Neural crest cell (in vitro differentiated cells): Measurements from ENCODE around the gene INSL3. TPM values are rescaled to one million over a fixed set of nuclear protein-coding genes. Genes with fewer than 3 reads are reported as not detected.
A peak's percentile ranks its signal among the peaks of the same experiment; 100 is the strongest.
"Not testable (repeated sequence)": the region's sequence is repeated elsewhere in the genome, so short reads cannot be mapped to it uniquely, and the experiment has no call there.

Experiments
- DNase-seq: peaks from one replicate; pipeline ENCODE4 v3.0.0; 2021; ENCODE audit warnings: low read depth, mixed read lengths, low spot score
- H3K27ac Mint-ChIP-seq: one replicate; pipeline ENCODE4 v1.8.0; 2021; ENCODE audit warnings: mild to moderate bottlenecking, mixed read lengths; ENCODE audit not compliant: unreplicated experiment
- H3K27me3 Mint-ChIP-seq: 2 replicates; pipeline ENCODE4 v1.8.0; 2021; ENCODE audit warnings: low read depth, mild to moderate bottlenecking, mixed read lengths
- H3K36me3 Mint-ChIP-seq: 2 replicates; pipeline ENCODE4 v1.8.0; 2021; ENCODE audit warnings: low read depth, mild to moderate bottlenecking, mixed read lengths
- H3K4me1 Mint-ChIP-seq: 2 replicates; pipeline ENCODE4 v1.8.0; 2021; ENCODE audit warnings: mixed read lengths
- H3K4me3 Mint-ChIP-seq: one replicate; pipeline ENCODE4 v1.8.0; 2021; ENCODE audit warnings: mild to moderate bottlenecking, mixed read lengths
- H3K9me3 Mint-ChIP-seq: 2 replicates; pipeline ENCODE4 v1.8.0; 2021; ENCODE audit warnings: mixed read lengths
- total RNA-seq: library from RNA; stranded (reverse); gene quantifications from 2 replicates; pipeline ENCODE4 v1.2.1, GENCODE V29; 2021
- TF ChIP-seq, protein P1 (sequence below): fragments of 200-600 bp; sonication (generic); conservative IDR thresholded peaks from 2 replicates; pipeline ENCODE4 v1.5.0; 2021; ENCODE audit warnings: antibody characterized with exemption, mild to moderate bottlenecking

The INSL3 gene
- total RNA-seq, 1 donor from 2014 or later = not detected

- no peaks in the 10 kb centered on the region for H3K9me3 Mint-ChIP-seq
- no peaks in the 10 kb centered on the region for H3K36me3 Mint-ChIP-seq
- no peak overlapping the region for H3K27ac Mint-ChIP-seq
- TF ChIP-seq, protein P1, sequence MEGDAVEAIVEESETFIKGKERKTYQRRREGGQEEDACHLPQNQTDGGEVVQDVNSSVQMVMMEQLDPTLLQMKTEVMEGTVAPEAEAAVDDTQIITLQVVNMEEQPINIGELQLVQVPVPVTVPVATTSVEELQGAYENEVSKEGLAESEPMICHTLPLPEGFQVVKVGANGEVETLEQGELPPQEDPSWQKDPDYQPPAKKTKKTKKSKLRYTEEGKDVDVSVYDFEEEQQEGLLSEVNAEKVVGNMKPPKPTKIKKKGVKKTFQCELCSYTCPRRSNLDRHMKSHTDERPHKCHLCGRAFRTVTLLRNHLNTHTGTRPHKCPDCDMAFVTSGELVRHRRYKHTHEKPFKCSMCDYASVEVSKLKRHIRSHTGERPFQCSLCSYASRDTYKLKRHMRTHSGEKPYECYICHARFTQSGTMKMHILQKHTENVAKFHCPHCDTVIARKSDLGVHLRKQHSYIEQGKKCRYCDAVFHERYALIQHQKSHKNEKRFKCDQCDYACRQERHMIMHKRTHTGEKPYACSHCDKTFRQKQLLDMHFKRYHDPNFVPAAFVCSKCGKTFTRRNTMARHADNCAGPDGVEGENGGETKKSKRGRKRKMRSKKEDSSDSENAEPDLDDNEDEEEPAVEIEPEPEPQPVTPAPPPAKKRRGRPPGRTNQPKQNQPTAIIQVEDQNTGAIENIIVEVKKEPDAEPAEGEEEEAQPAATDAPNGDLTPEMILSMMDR = no peak
- peaks cover 50% of the 10 kb centered on the region for H3K27me3 Mint-ChIP-seq
- DNase-seq = no peak
- H3K4me3 Mint-ChIP-seq = no peak overlapping the region
- peaks cover 5% of the 10 kb centered on the region for H3K4me1 Mint-ChIP-seq
Measured at GRCh38 chr19:17790059-17790780, 31.1 kb downstream of the INSL3 start.

DNA sequence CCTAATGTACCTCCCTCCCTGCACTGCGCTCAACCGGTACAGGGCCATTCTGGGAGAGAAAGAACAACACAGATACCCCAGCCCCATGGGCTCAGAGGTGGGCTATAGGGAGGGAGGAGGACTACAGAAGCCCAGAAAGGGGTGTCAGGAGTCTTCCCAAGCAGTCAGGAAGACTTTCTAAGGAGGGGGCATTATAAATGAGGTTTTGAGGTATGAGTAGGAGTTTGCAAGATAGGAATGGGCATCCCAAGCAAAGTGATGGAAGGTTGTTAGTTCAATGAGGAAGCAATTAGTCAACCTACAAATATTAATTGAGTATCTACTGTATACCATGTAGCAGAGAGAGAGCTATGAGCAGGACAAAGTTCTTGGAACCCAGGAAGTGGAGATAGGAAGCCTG lies 32.7 kb downstream of the INSL3 start:
- no peak for DNase-seq
- TF ChIP-seq, protein P1 = no peak
- no peak overlapping the region for H3K27ac Mint-ChIP-seq
- H3K9me3 Mint-ChIP-seq = no peaks in the 10 kb centered on the region
- H3K4me3 Mint-ChIP-seq = no peak overlapping the region
- H3K4me1 Mint-ChIP-seq = peaks cover 11% of the 10 kb centered on the region
- H3K27me3 Mint-ChIP-seq = peaks cover 34% of the 10 kb centered on the region
- no peaks in the 10 kb centered on the region for H3K36me3 Mint-ChIP-seq

DNA sequence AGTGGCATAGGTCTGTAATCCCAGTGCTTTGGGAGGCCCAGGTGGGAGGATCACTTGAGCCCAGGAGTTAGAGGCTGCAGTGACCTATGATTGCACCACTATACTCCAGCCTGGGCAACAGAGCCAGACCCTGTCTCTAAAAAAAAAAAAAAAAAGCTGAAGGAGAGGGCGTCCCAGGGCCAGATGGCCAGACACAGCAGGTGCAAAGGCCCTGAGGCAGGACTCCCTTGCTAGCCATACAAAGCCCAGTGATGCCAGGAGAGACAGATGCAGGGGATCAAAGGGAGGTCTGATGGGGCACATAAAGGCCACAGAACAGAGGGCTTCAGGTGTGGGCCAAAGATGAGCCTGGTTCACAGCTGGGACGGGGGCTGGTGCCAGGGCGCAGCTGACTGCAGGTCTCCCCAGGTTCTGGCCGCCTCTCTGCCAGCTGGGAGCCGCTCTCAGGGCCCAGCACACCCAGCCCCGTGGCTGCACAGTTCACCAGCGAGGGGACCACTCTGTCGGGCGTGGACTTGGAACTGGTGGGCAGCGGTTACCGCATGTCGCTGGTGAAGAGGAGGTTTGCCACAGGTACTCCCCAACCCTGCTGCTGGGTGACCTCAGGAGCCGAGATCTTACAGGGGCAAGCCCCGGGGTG lies 33.9 kb downstream of the INSL3 start:
- no peak for DNase-seq
- TF ChIP-seq, protein P1 = no peak
- Mint-ChIP-seq H3K27ac (no peak overlapping the region), H3K4me1 (peaks cover 11% of the 10 kb centered on the region), H3K27me3 (peaks cover 23% of the 10 kb centered on the region), H3K4me3 (no peak overlapping the region), H3K9me3 (no peaks in the 10 kb centered on the region), H3K36me3 (no peaks in the 10 kb centered on the region)

DNA sequence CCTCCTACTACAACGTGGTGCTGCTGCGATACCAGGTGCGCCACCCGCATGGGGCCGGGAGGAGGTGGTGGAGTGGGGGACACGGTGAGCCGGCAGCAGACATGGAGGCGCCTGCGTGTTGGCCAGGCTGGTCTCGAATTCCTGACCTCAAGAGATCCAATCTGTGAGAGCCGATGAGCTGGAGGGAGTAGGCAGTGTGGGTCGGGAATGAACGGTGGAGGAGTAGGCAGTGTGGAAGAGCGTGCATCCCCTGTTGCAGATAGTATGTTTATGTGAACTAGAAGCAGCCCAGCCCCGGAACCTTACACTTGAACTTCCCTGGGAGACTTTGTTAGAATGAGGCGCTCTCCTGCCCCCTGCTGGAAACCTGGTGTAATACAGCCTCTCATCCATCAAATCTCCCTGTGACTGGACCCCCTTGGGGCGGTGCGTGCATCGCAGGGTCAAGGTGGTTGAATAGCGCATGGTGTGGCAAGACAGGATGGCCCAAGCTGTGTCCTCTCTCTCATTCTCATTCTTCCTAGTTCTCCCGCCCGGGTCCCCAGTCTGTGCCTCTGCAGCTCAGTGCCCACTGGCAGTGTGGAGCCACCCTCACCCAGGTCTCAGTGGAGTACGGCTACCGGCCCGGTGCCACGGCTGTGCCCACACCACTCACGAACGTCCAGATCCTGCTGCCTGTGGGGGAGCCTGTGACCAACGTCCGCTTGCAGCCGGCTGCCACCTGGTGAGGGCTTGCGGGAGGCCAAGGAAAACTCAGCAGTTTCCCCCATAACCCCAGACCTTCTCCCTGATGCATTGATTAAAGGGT lies 36.9 kb downstream of the INSL3 start:
- Mint-ChIP-seq H3K27ac (no peak overlapping the region), H3K9me3 (no peaks in the 10 kb centered on the region), H3K27me3 (peaks cover 9% of the 10 kb centered on the region), H3K4me3 (peak overlapping the region; percentile 5), H3K4me1 (peaks cover 5% of the 10 kb centered on the region), H3K36me3 (no peaks in the 10 kb centered on the region)
- TF ChIP-seq, protein P1 = peak; percentile 87
- DNase-seq = peak; percentile 81

GRCh38 chr19:17783721-17784120 lies 37.6 kb downstream of the INSL3 start:
- not testable (repeated sequence) for H3K36me3 Mint-ChIP-seq, H3K27ac Mint-ChIP-seq, H3K9me3 Mint-ChIP-seq, DNase-seq, H3K27me3 Mint-ChIP-seq, H3K4me3 Mint-ChIP-seq
- H3K4me1 Mint-ChIP-seq = peaks cover 11% of the 10 kb centered on the region
